ENCODE results near the gene POFUT2. TPM values are rescaled to one million over a fixed set of nuclear protein-coding genes. Genes with fewer than 3 reads are reported as not detected.

Gene POFUT2, protein sequence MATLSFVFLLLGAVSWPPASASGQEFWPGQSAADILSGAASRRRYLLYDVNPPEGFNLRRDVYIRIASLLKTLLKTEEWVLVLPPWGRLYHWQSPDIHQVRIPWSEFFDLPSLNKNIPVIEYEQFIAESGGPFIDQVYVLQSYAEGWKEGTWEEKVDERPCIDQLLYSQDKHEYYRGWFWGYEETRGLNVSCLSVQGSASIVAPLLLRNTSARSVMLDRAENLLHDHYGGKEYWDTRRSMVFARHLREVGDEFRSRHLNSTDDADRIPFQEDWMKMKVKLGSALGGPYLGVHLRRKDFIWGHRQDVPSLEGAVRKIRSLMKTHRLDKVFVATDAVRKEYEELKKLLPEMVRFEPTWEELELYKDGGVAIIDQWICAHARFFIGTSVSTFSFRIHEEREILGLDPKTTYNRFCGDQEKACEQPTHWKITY
- 18.0 and 20.4 TPM in 2 replicates for total RNA-seq

DNA sequence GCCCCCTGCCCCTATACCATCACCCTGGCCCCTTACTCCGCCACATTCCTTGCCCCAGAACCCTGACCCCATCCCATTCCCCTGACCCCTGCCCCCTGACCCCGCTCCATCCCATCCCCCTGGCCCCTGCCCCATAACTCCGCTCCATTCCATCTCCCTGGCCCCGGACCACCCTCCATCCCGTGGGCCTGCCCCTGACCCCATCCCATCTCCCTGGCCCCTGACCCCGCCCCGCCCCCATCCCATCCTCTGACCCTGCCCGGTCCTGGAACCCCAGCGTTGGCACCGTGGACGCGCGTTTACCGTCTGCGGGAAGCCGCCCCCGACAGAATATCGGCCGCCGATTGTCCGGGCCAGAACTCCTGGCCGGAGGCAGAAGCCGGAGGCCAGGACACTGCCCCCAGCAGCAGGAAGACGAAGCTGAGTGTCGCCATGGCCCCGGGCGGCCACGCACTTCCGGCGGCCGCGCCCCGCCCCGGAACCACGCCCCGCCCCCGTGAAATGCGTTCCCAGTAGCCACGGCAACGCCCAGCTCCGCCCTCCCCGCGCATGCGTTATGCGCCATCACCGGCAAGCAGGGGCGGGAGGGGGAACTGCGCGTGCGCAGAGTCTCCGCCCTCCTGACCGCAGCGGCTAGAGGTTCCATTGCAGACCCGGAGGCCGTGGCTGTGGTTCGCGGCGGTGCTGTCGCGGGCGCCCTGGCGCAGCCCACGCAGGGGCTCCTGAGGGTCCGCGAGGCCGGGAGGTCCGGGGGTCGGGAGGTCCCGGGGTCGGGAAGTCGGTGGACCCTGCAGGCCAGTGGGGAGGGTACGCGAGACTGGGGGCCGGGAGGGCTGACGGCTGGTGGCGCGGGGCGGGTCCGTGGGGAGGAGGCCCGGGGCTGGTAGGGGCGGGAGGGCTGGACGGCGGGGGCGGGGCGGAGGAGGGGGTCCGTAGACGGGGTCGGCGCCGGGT lies at the start of gene POFUT2:
Gene POFUT2, minus strand, starts transcription at position 458 of the 954 bp plus-strand sequence. Its CDS starts 24 bp downstream, at position 434.
- intact Hi-C loops (cut with micrococcal nuclease), result loop anchor here (1.0 to 5.0 kb wide), 6 partner anchors 135 to 533 kb away; partner anchors contain the start of genes PCBP3 and PTTG1IP

DNA sequence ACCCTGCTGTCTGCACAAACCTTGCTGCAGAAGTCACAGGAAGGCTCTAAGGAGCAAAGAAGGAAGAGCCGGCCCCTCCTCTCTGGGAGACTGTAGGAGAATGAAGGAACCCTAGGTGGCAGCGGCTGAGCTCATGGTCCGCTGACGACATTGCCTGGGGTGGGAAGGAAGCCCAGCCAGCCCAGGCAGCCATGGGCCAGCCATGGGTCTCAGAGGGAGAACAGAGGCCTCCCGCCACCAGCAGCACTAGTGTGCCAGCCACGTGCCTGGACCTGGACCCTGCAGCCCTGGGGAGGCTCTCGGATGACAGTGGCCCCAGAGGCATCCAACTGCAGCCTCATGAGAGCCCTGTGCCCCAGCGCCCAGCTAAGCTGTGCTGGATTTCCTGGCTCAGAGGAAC lies 49.2 kb upstream of the POFUT2 start:
- intact Hi-C loops (cut with micrococcal nuclease), result no loop called here

DNA sequence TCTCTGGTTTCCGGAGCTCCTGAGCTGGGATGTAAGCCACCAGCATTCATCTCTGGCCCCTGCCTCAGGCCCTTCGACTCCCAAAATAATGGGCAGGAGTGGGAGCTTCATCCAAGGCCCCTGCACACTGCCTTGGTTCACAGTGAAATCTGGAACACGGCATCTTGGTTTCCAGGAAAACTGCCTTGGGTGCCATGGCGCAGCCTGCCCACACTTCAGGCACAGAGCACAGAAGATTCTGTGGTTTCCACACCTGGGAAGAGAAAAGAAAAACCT lies 48.8 kb upstream of the POFUT2 start:
- intact Hi-C loops (cut with micrococcal nuclease), result no loop called here

DNA sequence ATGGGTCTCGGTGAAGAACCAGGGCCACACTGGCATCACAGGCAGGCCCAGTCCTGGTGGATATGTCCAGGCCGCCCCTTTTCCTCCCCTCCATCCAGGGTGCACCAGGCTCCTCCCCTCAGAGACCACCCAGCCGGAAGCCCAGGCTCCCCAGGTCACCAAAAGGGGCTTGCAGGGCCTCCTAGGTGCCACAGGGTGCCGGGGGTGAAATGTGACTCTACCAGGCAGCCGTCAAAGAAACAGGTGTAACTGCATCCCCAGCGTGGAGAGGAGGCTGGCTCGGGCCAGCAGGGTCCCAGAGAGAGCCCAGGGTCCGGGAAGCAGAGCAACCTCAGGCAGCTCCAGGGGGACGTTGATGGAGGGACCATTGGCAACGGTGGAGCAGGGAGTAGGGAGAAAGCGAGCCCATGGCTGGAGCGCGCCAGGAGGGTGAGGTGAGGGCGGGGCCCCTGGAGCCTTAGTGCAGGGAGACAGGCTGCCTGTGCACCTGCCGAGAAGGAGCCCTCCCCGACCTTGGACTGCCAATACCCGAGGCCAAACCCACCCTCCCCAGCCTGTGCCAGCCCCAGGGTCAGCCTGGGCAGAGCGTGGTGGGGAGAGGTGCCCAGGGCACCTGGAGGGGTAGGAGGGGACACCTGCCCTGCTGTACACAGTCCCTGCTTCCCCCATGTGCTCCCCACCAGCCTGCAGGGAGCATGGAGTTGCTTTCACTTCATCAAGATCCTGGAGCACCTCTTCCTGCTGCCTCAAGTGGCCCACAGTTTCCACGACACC lies 48.3 kb upstream of the POFUT2 start:
- intact Hi-C loops (cut with micrococcal nuclease), result no loop called here

DNA sequence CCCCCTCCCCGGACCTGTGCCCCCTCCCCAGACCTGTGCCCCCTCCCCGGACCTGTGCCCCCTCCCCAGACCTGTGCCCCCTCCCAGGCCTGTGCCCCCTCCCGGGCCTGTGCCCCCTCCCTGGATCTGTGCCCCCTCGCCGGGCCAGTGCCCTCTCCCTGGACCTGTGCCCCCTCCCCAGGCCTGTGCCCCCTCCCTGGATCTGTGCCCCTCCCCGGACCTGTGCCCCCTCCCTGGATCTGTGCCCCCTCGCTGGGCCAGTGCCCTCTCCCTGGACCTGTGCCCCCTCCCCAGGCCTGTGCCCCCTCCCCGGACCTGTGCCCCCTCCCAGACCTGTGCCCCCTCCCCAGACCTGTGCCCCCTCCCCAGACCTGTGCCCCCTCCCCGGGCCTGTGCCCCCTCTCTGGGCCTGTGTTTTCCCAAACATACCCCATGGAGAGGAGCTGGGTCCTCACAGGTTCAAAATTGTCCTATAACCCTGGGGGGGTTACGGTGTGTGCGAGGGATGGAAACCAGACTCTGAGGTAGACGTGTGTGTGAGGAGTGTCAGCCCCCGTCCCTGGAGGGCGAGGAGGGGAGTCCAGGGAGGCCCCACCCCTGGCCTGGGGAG lies 47.6 kb upstream of the POFUT2 start:
- intact Hi-C loops (cut with micrococcal nuclease), result no loop called here

DNA sequence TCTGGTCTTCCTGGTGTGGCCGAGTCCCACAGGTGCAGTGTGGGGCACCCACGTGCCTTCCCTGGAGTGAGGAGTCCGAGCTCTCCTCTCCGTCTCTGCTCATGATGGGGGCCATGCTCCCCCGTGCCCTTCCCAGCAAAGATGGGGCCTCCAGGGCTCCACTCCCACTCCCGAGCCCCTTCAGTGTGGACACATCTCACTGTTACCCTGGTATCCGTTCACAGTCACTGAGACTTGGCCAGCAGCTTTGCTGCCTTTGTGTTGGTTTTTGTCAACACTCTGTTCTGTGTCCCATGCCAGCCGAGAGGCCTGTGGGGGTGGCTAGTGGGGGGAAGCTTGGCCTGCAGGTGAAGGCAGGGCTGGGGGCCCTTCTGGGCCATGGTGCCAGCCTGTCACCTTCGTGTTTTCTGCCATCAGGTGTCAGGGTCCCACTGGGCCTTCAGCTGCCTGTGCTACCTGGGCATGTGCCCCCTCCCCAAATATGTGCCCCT lies 46.9 kb upstream of the POFUT2 start:
- intact Hi-C loops (cut with micrococcal nuclease), result no loop called here

DNA sequence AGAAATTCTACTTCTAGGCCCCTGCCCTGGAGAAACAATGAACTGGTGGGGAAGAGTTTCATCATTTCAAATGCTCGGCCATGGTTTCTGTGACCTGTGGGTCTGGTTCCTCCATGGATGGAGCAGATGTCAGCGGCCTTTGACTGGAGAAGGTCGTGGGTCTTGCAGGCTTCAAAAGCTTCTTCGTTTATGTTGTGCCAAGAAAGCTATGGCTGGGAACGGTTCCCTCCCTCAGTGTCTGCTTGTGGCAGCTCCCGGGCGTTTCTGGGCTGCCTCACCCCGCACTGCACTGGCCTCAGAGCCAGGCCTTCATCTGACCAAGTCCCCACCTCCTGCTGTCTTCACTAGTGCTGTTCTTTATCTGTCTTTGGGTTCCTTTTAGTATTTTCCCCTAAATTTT lies 46.4 kb upstream of the POFUT2 start:
- intact Hi-C loops (cut with micrococcal nuclease), result no loop called here

DNA sequence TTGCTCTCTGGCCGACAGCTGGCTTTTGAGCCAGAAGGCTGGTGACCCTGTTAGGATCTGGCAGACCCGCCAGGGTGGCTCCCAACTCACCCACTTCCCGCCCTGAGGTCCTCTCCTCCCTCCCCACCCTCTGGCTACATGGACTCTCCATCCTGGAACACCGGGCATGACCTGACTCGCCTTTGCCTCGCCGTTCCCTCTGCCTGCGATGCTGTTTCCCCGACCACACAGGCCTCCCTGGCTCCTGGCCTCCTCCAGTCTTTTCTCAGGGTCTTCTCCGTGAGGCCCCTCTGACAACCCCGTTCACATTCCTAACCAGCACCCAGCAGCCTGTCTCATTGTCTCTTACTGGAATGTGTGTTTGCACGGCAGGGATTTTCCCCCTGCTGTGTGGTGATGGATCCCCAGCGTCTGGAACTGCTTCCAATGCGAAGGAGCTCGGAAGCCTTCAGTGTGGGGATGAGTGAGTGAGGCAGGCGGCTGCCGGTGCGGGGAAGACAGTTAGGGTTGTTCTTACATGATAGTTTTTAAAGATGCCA lies 46.0 kb upstream of the POFUT2 start:
- intact Hi-C loops (cut with micrococcal nuclease), result no loop called here

DNA sequence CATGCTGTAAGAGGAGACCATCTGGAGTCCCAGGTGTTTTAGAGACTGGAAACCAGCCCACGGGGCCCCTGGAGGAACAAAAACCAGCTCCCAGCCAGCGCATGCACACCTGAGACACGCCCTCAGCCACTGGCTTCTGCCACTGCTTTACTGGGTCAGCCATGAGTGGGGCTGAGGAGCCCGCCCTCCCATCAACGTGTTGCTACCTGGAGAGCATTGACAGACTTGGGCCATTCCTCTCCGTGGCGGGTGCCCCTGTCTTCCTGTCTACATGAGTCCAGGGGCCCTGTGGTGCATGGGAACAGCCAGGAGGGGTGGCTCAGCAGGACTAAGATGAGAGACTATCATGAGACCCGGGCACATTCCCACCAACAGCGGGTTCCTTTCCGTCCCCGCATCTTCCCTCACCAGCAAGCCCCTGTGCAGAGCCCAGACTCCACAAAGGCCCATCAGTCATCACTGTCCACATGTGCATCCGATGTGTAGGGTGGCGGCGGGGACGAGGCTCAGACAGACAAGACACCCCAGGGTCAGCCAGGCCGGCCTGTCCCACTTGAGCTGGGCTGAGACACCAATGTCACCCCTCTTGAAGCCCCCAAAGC lies 45.4 kb upstream of the POFUT2 start:
- intact Hi-C loops (cut with micrococcal nuclease), result no loop called here

DNA sequence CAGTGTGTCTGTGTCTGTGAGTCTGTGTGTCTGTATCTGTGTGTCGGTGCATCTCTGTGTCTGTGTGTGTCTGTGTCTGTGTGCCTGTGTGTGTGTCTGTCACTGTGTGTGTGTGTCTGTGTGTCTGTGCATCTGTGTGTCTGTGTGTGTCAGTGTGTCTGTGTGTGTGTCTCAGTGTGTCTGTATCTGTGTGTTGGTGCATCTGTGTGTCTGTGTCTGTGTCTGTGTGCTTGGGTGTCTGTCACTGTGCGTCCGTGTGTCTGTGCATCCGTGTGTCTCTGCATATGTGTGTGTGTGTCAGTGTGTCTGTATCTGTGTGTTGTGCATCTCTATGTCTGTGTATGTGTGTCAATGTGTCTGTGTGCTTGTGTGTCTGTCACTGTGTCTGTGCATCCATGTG lies 44.7 kb upstream of the POFUT2 start:
- intact Hi-C loops (cut with micrococcal nuclease), result no loop called here

DNA sequence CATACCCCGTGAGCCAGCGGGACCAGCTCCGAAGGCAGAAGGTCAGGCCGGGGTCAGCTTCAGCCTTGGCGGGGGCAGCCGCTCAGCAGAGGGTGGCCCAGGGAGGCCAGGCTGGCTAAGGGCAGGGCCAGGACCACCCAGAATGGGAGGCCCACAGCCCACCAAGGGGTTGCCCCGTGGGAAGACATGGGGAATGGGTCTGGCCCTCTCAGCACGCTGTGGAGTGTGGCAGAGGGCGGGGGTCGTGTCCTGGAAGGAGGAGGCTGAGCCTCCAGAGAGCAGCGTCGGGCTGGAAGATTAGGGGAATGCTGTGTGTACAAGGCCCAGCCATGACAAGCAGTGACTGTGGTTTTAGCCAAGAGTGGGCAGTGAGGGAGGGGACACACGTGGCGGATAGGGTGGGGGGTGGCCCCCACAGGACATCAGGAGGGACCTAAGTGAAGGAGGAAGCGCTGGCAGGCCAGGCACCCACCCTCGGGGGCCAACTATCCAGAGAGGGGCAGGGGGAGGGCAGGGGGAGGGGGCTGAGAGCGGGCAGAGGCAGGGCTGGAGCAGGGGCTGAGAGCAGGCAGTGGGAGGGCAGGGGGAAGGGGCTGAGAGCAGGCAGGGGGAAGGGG lies 43.9 kb upstream of the POFUT2 start:
- intact Hi-C loops (cut with micrococcal nuclease), result no loop called here

DNA sequence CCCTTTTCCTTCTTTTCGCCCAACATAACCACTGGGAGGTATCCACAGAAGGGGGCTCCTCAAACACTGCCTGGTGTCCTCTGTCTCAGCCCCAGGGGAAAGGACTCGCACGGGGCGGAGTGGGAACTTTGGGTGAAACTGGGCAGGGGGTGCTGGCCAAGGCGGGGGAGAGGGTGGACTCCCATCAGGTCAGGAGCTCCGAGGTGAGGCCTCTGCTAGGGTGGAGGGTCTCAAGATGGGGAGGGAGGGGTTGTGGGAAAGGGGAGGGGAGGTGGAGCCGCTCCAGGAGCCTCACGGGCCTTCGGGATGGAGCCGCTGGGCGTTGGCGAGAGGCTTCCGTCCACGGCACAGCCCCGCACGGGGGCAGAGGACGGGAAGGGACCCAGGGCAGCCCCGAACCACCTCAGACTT lies 43.2 kb upstream of the POFUT2 start:
- intact Hi-C loops (cut with micrococcal nuclease), result no loop called here

DNA sequence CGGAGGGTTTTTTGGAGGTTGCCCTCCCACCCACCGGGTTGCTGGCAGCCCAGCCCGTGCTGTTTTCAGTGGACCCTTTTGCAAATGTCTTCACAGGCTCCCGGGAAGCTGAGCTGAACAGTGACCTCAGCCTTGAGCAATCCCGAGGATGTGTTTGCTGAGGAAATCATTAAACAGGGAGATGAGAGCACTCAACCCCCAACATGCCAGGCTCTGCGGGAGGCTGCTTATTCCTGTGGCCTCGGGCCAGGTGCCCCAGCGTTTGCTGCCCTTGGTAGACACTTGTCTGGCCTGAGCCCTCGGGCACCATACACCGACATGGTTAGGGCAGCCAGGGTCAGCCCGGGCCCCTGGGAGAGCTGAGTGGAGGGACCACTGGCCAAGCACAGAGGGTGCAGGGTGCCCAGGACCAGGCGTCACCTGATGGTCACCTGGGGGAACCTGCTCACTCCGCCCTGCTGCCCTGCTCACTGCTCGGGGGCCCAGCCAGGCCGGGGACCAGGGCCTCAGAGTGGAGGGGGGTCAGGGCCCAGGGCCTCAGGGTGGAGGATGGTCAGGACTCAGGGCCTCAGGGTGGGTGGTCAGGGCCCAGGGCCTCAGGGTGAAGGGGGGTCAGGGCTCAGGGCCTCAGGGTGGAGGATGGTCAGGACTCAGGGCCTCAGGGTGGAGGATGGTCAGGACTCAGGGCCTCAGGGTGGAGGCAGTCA lies 42.5 kb upstream of the POFUT2 start:
- intact Hi-C loops (cut with micrococcal nuclease), result no loop called here

DNA sequence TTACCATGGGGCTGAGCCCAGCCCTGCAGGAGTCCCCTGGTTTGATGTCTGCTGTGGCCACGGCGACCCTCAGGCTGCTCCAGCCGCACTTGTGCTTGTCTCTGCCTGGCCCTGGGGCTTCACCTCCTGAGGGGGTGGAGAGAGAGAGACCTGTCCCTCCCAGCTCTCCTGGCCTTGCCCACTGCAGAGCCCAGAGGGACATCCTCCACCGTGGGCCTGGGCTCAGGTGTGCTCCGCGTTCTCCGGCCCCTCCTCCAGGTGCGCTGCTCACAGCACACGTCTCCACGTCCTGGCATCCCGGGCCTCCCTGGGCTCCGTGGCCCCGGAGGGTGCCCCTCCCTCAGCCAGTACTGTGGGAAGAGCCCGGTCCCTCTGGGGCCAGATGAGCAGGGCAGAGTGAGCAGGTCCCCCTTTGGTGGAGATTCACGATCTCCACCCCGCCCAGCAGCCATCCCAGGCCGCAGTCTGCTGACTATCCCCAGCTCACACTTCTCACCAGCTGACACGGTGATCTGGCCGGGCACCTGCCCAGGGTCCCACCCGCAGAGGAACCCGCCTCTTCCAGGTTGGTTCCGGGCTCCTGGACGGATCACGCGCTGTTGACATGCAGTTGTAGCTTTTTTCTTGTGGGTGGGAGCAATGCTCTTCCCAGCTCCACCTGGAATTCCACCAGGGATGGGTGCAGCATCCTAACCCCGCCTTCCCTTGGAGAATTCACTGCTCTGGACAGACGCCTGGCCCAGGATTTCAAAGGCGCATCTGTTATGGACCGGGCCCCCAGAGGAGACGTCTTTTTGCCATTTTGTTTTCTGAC lies 41.8 kb upstream of the POFUT2 start:
- intact Hi-C loops (cut with micrococcal nuclease), result no loop called here

DNA sequence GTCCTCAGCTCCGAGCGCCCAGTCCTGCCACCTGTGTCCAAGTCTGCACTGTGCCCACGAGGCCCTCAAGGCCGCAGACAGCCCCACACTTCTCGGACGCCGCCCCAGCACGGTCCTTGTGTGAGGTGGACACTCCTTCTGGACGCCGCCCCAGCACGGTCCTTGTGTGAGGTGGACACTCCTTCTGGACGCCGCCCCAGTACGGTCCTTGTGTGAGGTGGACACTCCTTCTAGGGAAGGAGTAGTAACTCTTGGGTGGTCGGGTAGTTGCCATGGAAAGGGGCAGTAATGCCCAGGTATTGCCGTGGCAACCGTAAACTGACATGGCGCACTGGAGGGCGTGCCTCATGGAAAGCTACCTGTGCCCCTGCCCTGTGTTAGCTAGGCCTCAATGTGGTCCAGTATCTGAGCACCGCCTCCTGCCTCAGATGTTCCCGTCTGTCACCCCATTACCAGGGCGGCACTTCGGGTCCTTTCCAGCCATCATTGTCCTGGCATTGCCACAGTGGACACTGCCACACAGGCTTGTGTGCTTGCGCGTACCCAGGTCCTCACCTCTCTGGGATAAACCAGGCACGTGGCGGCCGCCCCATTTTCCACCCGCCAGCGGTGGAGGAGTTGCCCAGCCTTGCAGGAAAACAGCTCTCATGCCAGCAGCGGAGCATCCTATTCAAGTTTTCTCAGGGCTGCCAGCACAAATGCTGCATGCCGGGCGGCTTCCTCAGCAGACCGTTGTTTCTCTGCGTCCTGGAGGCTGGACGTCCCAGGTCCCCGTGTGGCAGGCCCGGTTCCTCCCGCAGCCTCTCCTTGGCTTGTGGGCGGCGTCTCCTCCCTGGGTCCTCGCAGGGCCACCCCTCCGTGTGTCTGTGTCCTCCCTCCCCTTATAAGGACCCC lies 40.8 kb upstream of the POFUT2 start:
- intact Hi-C loops (cut with micrococcal nuclease), result no loop called here

DNA sequence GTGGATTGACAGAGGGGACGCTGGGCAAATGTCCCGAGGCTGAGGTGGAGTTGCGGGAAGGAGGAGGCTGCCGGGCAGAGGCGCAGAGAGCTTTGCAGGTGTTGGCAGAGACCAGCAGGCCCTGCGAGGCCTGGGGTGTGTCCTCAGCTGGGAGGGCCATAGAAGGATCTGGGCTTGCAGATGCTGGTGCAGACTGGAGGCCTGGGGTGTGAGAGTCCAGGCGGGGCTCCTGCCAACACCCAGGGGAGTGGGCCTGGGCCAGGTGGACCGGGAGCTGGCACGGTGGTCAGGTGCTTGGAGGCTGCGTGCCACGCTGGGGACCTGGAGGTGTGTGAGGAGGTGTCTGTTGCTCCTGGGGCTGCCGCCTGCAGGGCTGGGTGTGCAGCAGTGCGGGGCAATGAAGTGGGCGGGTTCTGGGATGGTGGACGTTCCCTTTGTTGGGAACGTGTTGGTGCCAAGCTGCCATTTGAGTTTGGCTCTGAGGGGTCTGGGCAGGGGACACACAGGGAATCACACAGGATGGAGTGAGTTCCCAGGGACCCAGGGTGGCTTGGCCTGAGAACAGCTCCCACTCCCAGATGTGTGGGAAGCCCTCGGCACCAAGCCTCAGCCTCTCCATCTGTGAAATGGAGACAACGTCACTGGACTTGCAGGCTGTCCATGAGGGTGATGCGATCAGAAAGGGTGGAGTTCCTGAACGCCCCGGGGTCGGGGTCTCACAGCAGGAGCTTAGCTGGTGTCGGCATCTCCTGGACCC lies 39.9 kb upstream of the POFUT2 start:
- intact Hi-C loops (cut with micrococcal nuclease), result no loop called here
